ENCODE results near the gene CACNA1D.

CACNA1D gene

GRCh38 chr3:53579636-53580035, 85.2 kb downstream of the CACNA1D start:
- DNase-seq (ENCODE audit: low read depth) = no peak

GRCh38 chr3:53581671-53582070, 87.3 kb downstream of the CACNA1D start:
- no peak for DNase-seq (ENCODE audit: low read depth)

- no peak for DNase-seq (ENCODE audit: low read depth)
Observed at GRCh38 chr3:53583161-53583690, 88.8 kb downstream of the CACNA1D start.

GRCh38 chr3:53585049-53585448, 90.6 kb downstream of the CACNA1D start:
- DNase-seq (ENCODE audit: low read depth) = no peak

GRCh38 chr3:53585627-53586026, 91.2 kb downstream of the CACNA1D start:
- no peak for DNase-seq (ENCODE audit: low read depth)

GRCh38 chr3:53588122-53588521, 93.7 kb downstream of the CACNA1D start:
- DNase-seq (ENCODE audit: low read depth) = no peak

- no peak for DNase-seq (ENCODE audit: low read depth)
Observed at GRCh38 chr3:53589201-53589600, 94.8 kb downstream of the CACNA1D start.

- DNase-seq (ENCODE audit: low read depth) = no peak
Observed at GRCh38 chr3:53589806-53590205, 95.4 kb downstream of the CACNA1D start.

GRCh38 chr3:53590606-53591005, 96.2 kb downstream of the CACNA1D start:
- no peak for DNase-seq (ENCODE audit: low read depth)

GRCh38 chr3:53591646-53592045, 97.2 kb downstream of the CACNA1D start:
- DNase-seq (ENCODE audit: low read depth) = no peak

- no peak for DNase-seq (ENCODE audit: low read depth)
Observed at GRCh38 chr3:53592862-53593261, 98.5 kb downstream of the CACNA1D start.

- no peak for DNase-seq (ENCODE audit: low read depth)
Observed at GRCh38 chr3:53593611-53594010, 99.2 kb downstream of the CACNA1D start.

- DNase-seq (ENCODE audit: low read depth) = no peak
Observed at GRCh38 chr3:53594276-53594675, 99.9 kb downstream of the CACNA1D start.

GRCh38 chr3:53595660-53596059, 101.2 kb downstream of the CACNA1D start:
- no peak for DNase-seq (ENCODE audit: low read depth)

- DNase-seq (ENCODE audit: low read depth) = no peak
Observed at GRCh38 chr3:53597136-53597915, 102.9 kb downstream of the CACNA1D start.

- DNase-seq (ENCODE audit: low read depth) = no peak
Observed at GRCh38 chr3:53599771-53600170, 105.4 kb downstream of the CACNA1D start.

GRCh38 chr3:53602866-53603265, 108.5 kb downstream of the CACNA1D start:
- DNase-seq (ENCODE audit: low read depth) = no peak

GRCh38 chr3:53604232-53604631, 109.8 kb downstream of the CACNA1D start:
- DNase-seq (ENCODE audit: low read depth) = no peak

GRCh38 chr3:53606793-53607192, 112.4 kb downstream of the CACNA1D start:
- DNase-seq (ENCODE audit: low read depth) = no peak

- DNase-seq (ENCODE audit: low read depth) = no peak
Observed at GRCh38 chr3:53612508-53612907, 118.1 kb downstream of the CACNA1D start.

GRCh38 chr3:53613125-53613524, 118.7 kb downstream of the CACNA1D start:
- no peak for DNase-seq (ENCODE audit: low read depth)

GRCh38 chr3:53614307-53614706, 119.9 kb downstream of the CACNA1D start:
- no peak for DNase-seq (ENCODE audit: low read depth)

- no peak for DNase-seq (ENCODE audit: low read depth)
Observed at GRCh38 chr3:53616321-53616720, 121.9 kb downstream of the CACNA1D start.
